ENCODE data around the gene NEURL1. TPM values are rescaled to one million over a fixed set of nuclear protein-coding genes. Genes with fewer than 3 reads are reported as not detected.

Gene NEURL1, protein sequence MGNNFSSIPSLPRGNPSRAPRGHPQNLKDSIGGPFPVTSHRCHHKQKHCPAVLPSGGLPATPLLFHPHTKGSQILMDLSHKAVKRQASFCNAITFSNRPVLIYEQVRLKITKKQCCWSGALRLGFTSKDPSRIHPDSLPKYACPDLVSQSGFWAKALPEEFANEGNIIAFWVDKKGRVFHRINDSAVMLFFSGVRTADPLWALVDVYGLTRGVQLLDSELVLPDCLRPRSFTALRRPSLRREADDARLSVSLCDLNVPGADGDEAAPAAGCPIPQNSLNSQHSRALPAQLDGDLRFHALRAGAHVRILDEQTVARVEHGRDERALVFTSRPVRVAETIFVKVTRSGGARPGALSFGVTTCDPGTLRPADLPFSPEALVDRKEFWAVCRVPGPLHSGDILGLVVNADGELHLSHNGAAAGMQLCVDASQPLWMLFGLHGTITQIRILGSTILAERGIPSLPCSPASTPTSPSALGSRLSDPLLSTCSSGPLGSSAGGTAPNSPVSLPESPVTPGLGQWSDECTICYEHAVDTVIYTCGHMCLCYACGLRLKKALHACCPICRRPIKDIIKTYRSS
- total RNA-seq, result 10 to 100 TPM; 40.4 to 51.8 (median 45.8) TPM

DNA sequence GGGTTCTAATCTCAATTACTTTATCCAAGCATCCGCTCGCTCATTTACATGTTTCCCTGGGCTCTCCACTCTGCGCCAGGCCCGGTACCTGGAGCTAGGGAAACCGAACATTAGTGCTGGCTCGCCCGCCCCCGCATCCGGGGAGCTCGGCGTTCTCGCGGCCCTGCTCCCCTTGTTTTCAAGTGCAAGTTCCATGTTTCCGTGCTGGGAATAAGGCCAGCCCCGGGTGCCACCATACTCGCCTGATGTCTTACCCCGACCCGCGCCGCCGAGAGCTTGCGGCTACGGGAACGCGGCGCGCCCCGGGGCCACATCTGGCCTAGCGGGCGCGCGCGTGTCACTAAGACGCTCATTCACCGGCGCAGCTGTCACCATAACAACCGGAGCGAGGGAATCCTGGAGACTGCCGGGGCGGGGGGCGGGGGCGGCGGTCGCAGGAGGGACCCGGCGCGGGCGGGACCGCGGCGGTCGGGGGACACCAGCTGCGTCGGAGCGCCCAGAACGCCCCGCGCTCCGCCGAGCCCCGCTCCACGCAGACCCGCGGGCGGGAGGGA lies at the start of gene NEURL1:
NEURL1 (plus strand) TSS at position 344 of the 554 bp plus-strand sequence. CDS start 683 bp downstream, outside the sequence.
- H3K4me1 ChIP-seq, result peaks cover 0 to 10% (median 4%) of the 10 kb centered on the region in 4 donors
- H3K36me3 ChIP-seq, result no peaks in the 10 kb centered on the region
- H3K4me3 ChIP-seq, result peak within 1 kb of the TSS; percentile 37 to 72 (median 64)
- DNase-seq, result no peak
- TF ChIP-seq POLR2A (IDR thresholded peaks at IDR 0.05), result no peak
- TF ChIP-seq, protein P1, sequence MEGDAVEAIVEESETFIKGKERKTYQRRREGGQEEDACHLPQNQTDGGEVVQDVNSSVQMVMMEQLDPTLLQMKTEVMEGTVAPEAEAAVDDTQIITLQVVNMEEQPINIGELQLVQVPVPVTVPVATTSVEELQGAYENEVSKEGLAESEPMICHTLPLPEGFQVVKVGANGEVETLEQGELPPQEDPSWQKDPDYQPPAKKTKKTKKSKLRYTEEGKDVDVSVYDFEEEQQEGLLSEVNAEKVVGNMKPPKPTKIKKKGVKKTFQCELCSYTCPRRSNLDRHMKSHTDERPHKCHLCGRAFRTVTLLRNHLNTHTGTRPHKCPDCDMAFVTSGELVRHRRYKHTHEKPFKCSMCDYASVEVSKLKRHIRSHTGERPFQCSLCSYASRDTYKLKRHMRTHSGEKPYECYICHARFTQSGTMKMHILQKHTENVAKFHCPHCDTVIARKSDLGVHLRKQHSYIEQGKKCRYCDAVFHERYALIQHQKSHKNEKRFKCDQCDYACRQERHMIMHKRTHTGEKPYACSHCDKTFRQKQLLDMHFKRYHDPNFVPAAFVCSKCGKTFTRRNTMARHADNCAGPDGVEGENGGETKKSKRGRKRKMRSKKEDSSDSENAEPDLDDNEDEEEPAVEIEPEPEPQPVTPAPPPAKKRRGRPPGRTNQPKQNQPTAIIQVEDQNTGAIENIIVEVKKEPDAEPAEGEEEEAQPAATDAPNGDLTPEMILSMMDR (IDR thresholded peaks at IDR 0.05), result no peak
- peak within 1 kb of the TSS in 2 of 4 donors; percentile 5 to 30 for H3K27ac ChIP-seq
- H3K9me3 ChIP-seq, result no peaks in the 10 kb centered on the region
- H3K27me3 ChIP-seq, result peaks cover 0 to 17% of the 10 kb centered on the region in 2 donors

DNA sequence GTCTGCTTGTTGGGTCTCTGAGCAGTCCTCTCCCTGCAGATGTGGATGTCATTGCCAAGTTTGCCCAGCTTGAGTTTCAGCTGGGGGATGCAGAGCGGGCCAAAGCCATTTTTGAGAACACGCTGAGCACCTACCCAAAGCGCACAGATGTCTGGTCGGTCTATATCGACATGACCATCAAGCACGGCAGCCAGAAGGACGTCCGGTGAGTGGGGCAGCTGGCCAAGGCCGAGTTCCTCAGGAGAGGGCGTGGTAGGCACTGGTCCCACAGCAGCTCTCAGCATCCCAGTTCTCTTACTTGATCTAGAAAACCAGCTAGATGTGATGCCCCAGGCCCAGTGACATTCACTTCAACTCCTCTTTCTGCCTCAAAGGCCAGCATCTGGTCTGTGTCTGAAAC lies 49.0 kb upstream of the NEURL1 start:
- Histone ChIP-seq H3K4me3 (no peak overlapping the region), H3K27ac (no peak overlapping the region), H3K27me3 (no peaks in the 10 kb centered on the region), H3K9me3 (no peaks in the 10 kb centered on the region), H3K36me3 (peaks cover 0 to 80% (median 0%) of the 10 kb centered on the region in 3 donors), H3K4me1 (peaks cover 0 to 19% (median 4%) of the 10 kb centered on the region in 4 donors)
- TF ChIP-seq, protein P1 (IDR thresholded peaks at IDR 0.05), result no peak
- no peak for TF ChIP-seq POLR2A (IDR thresholded peaks at IDR 0.05)
- DNase-seq, result no peak

DNA sequence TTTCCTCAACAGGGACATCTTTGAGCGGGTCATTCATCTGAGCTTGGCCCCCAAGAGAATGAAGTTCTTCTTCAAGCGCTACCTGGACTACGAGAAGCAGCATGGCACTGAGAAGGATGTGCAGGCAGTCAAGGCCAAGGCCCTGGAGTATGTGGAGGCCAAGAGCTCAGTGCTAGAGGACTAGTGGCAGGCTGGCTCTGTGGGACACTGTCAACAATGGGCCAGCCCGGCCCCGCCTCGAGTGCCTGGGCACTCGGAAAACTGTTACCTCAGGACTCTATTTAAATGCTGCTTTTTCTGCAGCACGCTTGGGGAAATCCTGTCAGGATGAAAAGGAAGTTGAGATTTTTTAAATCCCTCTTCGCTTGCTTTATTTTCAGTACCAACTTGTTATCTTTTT lies 48.1 kb upstream of the NEURL1 start:
- peaks cover 0 to 28% (median 10%) of the 10 kb centered on the region in 4 donors for H3K4me1 ChIP-seq
- no peaks in the 10 kb centered on the region for H3K27me3 ChIP-seq
- H3K4me3 ChIP-seq, result no peak overlapping the region
- no peak for DNase-seq
- peaks cover 0 to 77% (median 0%) of the 10 kb centered on the region in 3 donors for H3K36me3 ChIP-seq
- H3K9me3 ChIP-seq, result no peaks in the 10 kb centered on the region
- peak overlapping the region; percentile 38 to 71 (median 55) for H3K27ac ChIP-seq
- TF ChIP-seq POLR2A (IDR thresholded peaks at IDR 0.05), result no peak
- TF ChIP-seq, protein P1 (IDR thresholded peaks at IDR 0.05), result no peak

DNA sequence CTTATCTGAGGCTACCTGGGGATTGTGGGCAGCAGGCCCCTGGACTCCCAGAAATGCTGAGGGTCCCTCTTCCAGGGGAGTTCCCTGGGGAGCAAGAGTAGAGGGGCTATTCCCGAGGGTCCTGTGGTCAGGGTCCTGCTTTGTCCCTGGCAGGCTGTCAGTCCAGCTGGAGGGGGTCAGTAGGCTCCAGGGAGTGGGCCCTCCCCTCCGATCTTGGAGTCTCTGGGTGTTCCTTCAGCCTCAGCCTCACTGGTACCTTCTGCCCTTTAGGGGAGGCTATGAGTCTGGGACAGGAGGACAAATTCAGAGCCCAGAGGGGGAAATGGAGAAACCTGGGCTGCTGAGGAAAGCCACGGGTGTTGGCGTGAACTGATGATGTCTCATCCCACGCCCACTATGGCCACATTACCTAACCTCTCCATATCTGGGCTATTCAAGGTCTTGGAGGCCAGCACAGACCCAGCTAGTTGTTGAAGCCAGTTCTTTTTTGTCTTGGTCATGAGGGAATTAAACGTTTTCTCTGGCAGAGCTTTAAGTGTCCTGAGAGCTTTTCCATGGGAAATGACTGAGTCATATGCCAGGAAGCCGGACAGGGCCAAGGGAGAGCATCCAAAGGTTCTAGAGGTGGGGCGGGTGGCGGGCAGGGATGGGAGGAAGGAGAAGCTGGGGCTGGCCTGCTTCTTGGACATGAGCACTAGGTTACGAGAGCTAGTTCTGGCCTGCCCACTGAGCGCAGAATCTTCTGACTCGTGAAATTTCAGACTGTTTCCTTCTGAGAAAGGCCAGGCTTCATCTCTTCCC lies 47.5 kb upstream of the NEURL1 start:
- Histone ChIP-seq H3K9me3 (no peaks in the 10 kb centered on the region), H3K4me1 (peaks cover 0 to 31% (median 12%) of the 10 kb centered on the region in 4 donors), H3K27me3 (no peaks in the 10 kb centered on the region), H3K4me3 (no peak overlapping the region), H3K36me3 (peaks cover 0 to 71% (median 0%) of the 10 kb centered on the region in 3 donors), H3K27ac (peak overlapping the region; percentile 38 to 71 (median 56))
- no peak for TF ChIP-seq POLR2A (IDR thresholded peaks at IDR 0.05)
- TF ChIP-seq, protein P1 (IDR thresholded peaks at IDR 0.05), result no peak
- DNase-seq, result peak in 1 of 3 donors; percentile 63

DNA sequence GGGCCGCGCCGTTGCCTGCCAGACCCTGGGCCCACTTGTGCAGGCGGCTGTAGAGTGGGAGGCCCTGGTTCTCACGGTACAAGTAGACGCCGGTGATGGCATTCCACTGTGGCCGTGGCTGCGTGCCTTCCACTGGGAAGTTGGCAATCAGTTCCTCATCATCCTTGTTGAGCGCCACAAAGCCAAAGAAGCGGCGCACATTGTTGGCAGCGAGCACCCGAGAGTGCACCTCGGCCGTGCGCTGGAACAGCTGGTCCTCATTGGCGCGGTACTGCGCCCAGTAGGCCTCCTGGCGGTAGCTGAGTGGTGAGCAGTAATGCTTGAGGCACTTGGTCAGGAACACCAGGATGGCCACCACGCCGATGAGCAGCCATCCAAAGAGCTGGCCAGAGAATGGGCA lies 46.3 kb upstream of the NEURL1 start:
- peak overlapping the region in 3 of 4 donors; percentile 25 to 57 (median 33) for H3K27ac ChIP-seq
- peaks cover 0 to 31% (median 12%) of the 10 kb centered on the region in 4 donors for H3K4me1 ChIP-seq
- no peak for DNase-seq
- H3K9me3 ChIP-seq, result no peaks in the 10 kb centered on the region
- TF ChIP-seq POLR2A (IDR thresholded peaks at IDR 0.05), result no peak
- TF ChIP-seq, protein P1 (IDR thresholded peaks at IDR 0.05), result no peak
- no peaks in the 10 kb centered on the region for H3K27me3 ChIP-seq
- no peak overlapping the region for H3K4me3 ChIP-seq
- peaks cover 0 to 59% (median 0%) of the 10 kb centered on the region in 3 donors for H3K36me3 ChIP-seq

Data from Peyer's patch (tissue), 4 donors.